ENCODE measurements around the gene KDM4B.

The KDM4B gene

GRCh38 chr19:5126498-5127223 lies 157.7 kb downstream of the KDM4B start:
- no peak for FAIRE-seq

- no peak for FAIRE-seq
These were observed 158.8 kb downstream of the KDM4B start for GRCh38 chr19:5127717-5128116.

- FAIRE-seq, result no peak
These were observed 159.5 kb downstream of the KDM4B start for GRCh38 chr19:5128251-5128935.

- FAIRE-seq, result no peak
These were observed 160.1 kb downstream of the KDM4B start for GRCh38 chr19:5128936-5129389.

GRCh38 chr19:5129691-5130090 lies 160.8 kb downstream of the KDM4B start:
- no peak for FAIRE-seq

- FAIRE-seq, result no peak
These were observed 161.6 kb downstream of the KDM4B start for GRCh38 chr19:5130371-5131030.

GRCh38 chr19:5131031-5131505 lies 162.2 kb downstream of the KDM4B start:
- FAIRE-seq, result no peak

GRCh38 chr19:5131506-5132205 lies 162.7 kb downstream of the KDM4B start:
- no peak for FAIRE-seq

GRCh38 chr19:5132206-5132560 lies 163.3 kb downstream of the KDM4B start:
- no peak for FAIRE-seq

GRCh38 chr19:5132698-5133651 lies 164.1 kb downstream of the KDM4B start:
- FAIRE-seq, result no peak

GRCh38 chr19:5133986-5134595 lies 165.2 kb downstream of the KDM4B start:
- no peak for FAIRE-seq

- no peak for FAIRE-seq
These were observed 165.8 kb downstream of the KDM4B start for GRCh38 chr19:5134691-5135090.

- no peak for FAIRE-seq
These were observed 167.4 kb downstream of the KDM4B start for GRCh38 chr19:5136073-5136855.

- FAIRE-seq, result no peak
These were observed 168.2 kb downstream of the KDM4B start for GRCh38 chr19:5137114-5137513.

- FAIRE-seq, result no peak
These were observed 168.7 kb downstream of the KDM4B start for GRCh38 chr19:5137571-5138124.

GRCh38 chr19:5138606-5139582 lies 170.0 kb downstream of the KDM4B start:
- FAIRE-seq, result no peak

- FAIRE-seq, result no peak
These were observed 170.8 kb downstream of the KDM4B start for GRCh38 chr19:5139583-5140325.

- no peak for FAIRE-seq
These were observed 172.4 kb downstream of the KDM4B start for GRCh38 chr19:5141129-5141849.
